Measurements from ENCODE around the gene ARHGAP15.

Gene ARHGAP15

DNA sequence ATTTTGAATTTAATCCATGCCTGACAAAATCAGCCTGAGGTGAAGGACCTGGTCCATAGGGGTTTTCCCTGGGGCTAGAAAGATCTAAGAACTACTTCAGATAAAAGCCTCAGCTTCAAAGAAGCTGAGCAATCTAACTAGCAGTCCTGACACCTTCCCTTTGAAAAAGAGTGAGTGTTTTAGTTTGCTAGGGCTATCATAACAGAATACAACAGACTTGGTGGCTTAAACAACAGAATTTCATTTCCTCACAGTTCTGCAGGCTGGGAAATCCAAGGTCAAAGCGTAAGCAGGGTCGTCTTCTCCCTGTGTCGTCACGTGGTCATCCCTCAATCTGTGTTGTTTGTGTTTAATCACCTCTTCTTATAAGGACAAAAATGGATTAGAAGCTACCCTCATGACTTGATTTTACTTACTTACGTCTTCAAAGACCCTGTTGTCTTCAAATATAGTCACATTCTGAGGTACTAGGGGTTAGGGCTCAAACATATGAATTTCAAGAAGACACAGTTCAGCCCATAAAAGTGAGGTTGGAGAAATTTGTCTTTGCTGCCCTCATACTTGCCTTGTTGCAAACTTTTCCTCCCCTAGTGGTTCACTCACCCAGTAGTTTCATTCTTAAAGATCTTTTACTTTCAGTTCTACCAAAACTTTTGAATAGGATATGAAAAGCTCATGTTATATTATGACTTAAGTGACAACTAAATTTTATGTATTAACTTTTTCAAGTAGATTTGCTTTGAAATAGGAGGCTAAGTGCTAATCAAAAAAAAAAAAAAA is 673.8 kb downstream of the ARHGAP15 start:
- DNase-seq, result no peak

DNA sequence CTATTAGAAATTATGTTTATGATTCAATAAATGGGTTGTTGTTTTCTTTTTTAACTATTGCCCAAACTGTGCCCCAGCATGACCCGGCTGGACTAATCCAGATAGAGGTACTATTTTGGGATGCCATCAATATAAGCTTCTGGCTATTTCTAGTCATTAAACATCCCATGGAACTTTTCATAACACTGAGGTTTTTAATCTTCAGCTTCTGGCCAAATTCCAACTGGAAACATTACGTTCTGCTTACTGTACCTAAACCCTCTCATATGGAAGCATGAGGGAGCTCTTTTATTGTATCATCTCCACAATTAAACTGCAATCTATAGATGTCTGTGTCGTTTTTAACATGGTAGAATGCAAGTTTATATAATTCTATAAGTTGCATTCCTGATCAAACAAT is 674.7 kb downstream of the ARHGAP15 start:
- DNase-seq, result no peak

DNA sequence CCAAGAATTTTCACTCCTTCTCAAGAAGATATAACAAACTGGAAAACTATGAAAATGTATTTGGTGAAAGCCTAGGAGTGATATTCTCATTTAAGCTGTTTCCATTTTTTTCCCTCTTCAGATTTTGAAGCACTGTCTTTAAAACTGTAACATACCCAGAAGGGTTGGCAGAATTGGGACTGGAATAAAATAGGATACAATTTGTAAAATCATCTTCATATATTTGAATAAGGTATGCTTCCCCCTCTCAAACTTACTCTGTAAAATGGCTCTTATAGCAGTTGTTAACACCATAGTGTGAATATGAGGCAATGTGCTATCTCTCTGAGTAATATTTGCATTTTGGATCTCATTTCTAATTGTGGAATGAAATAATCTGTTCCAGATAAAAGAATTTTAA is 676.4 kb downstream of the ARHGAP15 start:
- no peak for DNase-seq

DNA sequence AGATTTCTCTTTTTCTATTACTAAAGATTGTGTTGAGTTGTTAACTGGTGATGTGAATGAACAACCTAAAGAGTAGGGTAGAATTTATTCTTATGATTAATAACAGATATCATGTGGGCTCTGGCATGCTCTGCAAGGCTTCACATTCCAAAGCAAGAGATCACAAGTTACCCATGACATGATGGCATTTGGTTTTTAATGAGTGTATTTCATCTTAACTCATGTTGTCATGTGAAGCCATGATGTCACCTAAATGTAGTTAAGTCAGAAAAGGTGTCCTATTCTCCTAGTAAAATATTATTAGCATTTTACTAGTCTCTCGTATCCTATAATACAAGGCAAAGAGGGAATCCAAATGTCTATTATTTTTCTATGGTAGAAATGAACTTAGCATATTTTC is 678.0 kb downstream of the ARHGAP15 start:
- no peak for DNase-seq

DNA sequence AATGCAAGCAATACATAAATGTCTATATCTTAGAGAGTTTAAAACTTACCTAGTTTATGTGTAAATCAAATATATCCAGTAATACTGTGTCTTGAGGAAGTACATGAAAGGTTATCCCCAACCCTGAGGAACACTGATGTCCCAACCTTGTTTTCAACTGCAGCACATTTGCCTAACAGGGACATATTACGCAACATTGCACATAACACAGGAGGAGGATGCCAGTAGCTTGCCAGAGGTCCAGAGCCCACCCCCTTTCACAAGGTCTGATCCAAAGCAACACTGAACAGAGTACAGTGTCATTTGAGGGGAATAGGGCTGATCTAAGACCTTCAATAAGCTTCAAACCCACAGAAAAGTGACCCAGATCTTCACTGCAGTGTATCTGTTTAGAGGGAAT is 678.5 kb downstream of the ARHGAP15 start:
- no peak for DNase-seq

DNA sequence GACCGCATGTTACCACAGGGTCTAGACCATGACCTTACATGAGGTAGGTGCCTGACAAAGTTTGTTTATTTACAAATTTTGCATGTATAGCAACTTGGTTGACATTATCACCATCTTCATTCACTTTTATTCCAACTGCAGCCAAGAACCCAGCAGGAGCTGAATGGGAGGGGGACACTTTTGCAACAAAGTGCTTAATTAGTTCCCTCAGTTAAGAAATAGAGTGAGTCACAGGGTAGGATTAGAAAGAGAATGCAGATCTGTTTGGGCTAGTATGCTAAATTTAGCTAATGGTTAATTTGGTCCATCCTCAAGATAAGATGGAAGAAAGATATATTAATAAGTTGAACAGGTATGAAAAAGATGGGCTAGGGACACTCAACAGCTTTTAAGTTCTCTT is 678.9 kb downstream of the ARHGAP15 start:
- DNase-seq, result no peak

DNA sequence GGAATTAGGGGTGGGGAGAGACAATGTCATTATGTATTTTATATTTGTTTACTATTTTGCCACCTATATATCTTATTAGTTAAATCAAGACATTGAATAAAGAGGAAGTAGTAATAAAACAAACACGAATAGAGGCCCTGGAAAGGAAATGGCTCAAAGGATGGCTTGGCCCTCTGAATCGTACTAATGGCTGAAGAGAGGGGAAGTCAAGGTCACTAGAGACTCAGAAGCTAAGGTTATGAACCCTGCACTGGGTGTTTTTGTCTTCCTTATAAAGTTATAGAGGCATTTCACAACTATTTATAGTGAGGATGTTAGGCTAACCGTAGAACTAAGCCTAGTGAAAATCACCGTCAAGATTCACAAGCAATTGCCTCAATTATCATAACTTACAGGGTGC is 685.9 kb downstream of the ARHGAP15 start:
- no peak for DNase-seq

DNA sequence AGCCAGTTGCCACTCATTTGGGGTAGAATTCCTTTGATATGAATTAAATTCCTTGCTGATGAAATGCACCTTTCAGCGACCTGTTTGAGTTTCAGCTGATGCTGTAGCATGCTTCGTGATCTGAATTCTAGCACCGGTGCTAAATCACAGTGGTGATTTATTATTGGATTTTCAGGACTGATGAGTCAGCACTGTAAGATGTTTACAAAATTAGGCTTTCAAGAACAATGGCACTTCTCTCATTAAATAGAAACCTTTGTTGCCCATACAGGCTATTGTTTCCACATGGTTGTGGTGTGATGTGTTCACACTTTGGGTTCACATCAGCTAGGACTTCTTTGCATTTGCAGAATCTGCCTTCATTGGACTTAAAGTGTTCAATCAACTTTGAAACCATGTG is 687.7 kb downstream of the ARHGAP15 start:
- DNase-seq, result no peak

All from effector CD8-positive, alpha-beta T cell (primary cell).